Heart right ventricle (tissue), 16 donors: Measurements from ENCODE around the gene ATP2A1. TPM values are rescaled to one million over a fixed set of nuclear protein-coding genes. Genes with fewer than 3 reads are reported as not detected.

Experiments used
- ATAC-seq, 8 donors: fragments of 200-7000 bp; cut with Tn5 transposase; one replicate each; pipeline ENCODE4 v1.9.1; 2020; ENCODE audit warnings: mild to moderate bottlenecking in 8 of 8, moderate library complexity in 8 of 8, moderate number of reproducible peaks in 1 of 8
- DNase-seq, 2 donors: peaks; one replicate each; pipeline ENCODE4 v3.0.0-alpha.2; 2020
- H3K27ac ChIP-seq, 10 donors: fragments of 200-600 bp; sonication (generic) in 2 of 10; one replicate each; pipeline versions ENCODE4 v1.5.0 to v1.8.0; 2020 to 2022; ENCODE audit warnings: mild to moderate bottlenecking in 3 of 10
- H3K27me3 ChIP-seq, 7 donors: fragments of 200-600 bp; one replicate each; pipeline ENCODE4 v1.8.0; 2021 to 2022; ENCODE audit warnings: mild to moderate bottlenecking in 2 of 7
- H3K36me3 ChIP-seq, 9 donors: fragments of 200-600 bp; sonication (generic) in 1 of 9; one replicate each; pipeline versions ENCODE4 v1.5.0 to v1.8.0; 2020 to 2022; ENCODE audit warnings: mild to moderate bottlenecking in 2 of 9
- H3K4me1 ChIP-seq, 9 donors: fragments of 200-600 bp; sonication (generic) in 1 of 9; one replicate each; pipeline versions ENCODE4 v1.5.0 to v1.8.0; 2020 to 2022; ENCODE audit warnings: mild to moderate bottlenecking in 4 of 9
- H3K4me3 ChIP-seq, 10 donors: fragments of 200-600 bp; sonication (generic) in 2 of 10; one replicate each; pipeline versions ENCODE4 v1.5.0 to v1.8.0; 2020 to 2022; ENCODE audit warnings: mild to moderate bottlenecking in 7 of 10, moderate library complexity in 2 of 10
- H3K9me3 ChIP-seq, 11 donors: fragments of 200-600 bp in 10 of 11; sonication (generic) in 2 of 11; one replicate each; pipeline versions ENCODE4 v1.5.0 to v1.8.0; 2013 to 2022; ENCODE audit warnings: mild to moderate bottlenecking in 2 of 11, control low read depth in 1 of 11, moderate library complexity in 1 of 11
- CTCF ChIP-seq, 9 donors: fragments of 200-600 bp; sonication (generic) in 2 of 9; IDR thresholded peaks; one replicate each; pipeline versions ENCODE4 v1.5.0 to v1.8.0; 2021 to 2022; ENCODE audit warnings: antibody characterized with exemption in 9 of 9, mild to moderate bottlenecking in 5 of 9, moderate library complexity in 1 of 9
- WGBS, 2 donors: extraction: QIAGEN DNeasy Blood & Tissue Kit; methylation state at CpG; one replicate each; pipeline ENCODE4 v1.1.7; 2013; ENCODE audit warnings: inconsistent platforms in 1 of 2; 5-methylcytosine and 5-hydroxymethylcytosine counted together
- intact Hi-C, 10 donors: fragments of 100-400 bp; cut with DNase I; formaldehyde crosslinking; loops; one replicate each; pipeline versions ENCODE4 v1.11.1 to v1.14.2; 2022
- long read RNA-seq, 3 donors: library from polyadenylated mRNA; unstranded; transcript quantifications; one replicate each; pipeline ENCODE4 v2.0.0, GENCODE V29; 2020 to 2021
- polyA plus RNA-seq, 2 donors: library from polyadenylated mRNA; stranded (reverse); fragments of 200-250 nt; gene quantifications; one replicate each; pipeline ENCODE4 v1.2.3, GENCODE V29; 2013
- total RNA-seq, 10 donors: library from RNA; stranded (reverse); fragmentation: NEBNext Ultra II Directional in 3 of 10; extraction: Animal tissue kit (Norgen Biotek cat#: 25700) in 3 of 10; gene quantifications; one replicate each; pipeline versions ENCODE4 v1.2.1 to v1.2.4, GENCODE V29; 2021 to 2023
- donor health status: Arrhythmogenic right ventricular cardiomyopathy.
- donor health status: ischemic (EF 13 %, LVEDD 7.1; RV severe dilation, severe dysfunction).
- donor health status: healthy with polysubstance abuse.
- donor health status: DM: no; HTN: yes; CAD: no.
- donor health status: DM: no; HTN: no; CAD: no.
- donor health status: ischemic (EF 25% LVEDD 6.9; RV normal size, moderate dysfunction).
- donor health status: ischemic (EF 25% LVEDD 5.7; RV mildly dilated, moderate dysfunction).
- donor health status: healthy.
- donor health status: DM: yes; HTN: yes; CAD: no.
- donor health status: Ischemic cardiomyopathy.
- donor health status: ischemic (EF 35%, LVEDD 5.7; RV mildly dilated, moderate dysfunction).
- donor health status: nonischemic (EF 11% LVEDD 7.7; RV severe dilation, severe dysfunction).
- donor health status: DM: yes; HTN: yes; CAD: no.
- donor health status: PGD.
- donor health status: ischemic (EF 29% LVEDD 5.4; RV normal size, mild dysfunction).
- donor health status: nonischemic (EF 23%, LVEDD 6.1; RV moderate dilation, normal function).

Gene ATP2A1
- total RNA-seq (1 to 10 TPM in 1 of 10 donors, under 1 TPM in 9; 0.13 to 1.0 (median 0.23) TPM), polyA plus RNA-seq (under 1 TPM; 0.13 to 0.44 TPM)
- long read RNA-seq, donor 1, partial matches to known transcripts = 0 of 1 reads
- long read RNA-seq, donor 1, other reads (novel, unspliced or antisense) = 1 of 1 reads
- long read RNA-seq, donor 2, partial matches to known transcripts = 0 of 1 reads
- long read RNA-seq, donor 2, other reads (novel, unspliced or antisense) = 1 of 1 reads
- long read RNA-seq, donor 3 = 0 reads

GRCh38 chr16:28878083-28878926 is at the start of gene ATP2A1:
Gene ATP2A1 (plus strand): TSS chr16:28878488. CDS start chr16:28878672, 184 bp downstream.
- DNase-seq = no peak
- intact Hi-C loops = loop anchor here in 5 of 10 donors (5.0 to 10.0 kb wide), 3 partner anchors 46 to 66 kb away; partner anchors contain the start of gene RABEP2 (in 2 of the 5)
- Histone ChIP-seq H3K27ac (peak within 1 kb of the TSS in 1 of 10 donors; percentile 65), H3K27me3 (peaks cover 0 to 23% (median 5%) of the 10 kb centered on the region in 7 donors), H3K9me3 (no peaks in the 10 kb centered on the region), H3K4me1 (peaks cover 0 to 16% (median 13%) of the 10 kb centered on the region in 9 donors), H3K36me3 (peaks cover 0 to 27% (median 3%) of the 10 kb centered on the region in 9 donors), H3K4me3 (peak within 1 kb of the TSS; percentile 48 to 99 (median 78))
- WGBS, 2 donors = 75 to 77% methylated on average over 25 of the region's 25 CpGs
- TF ChIP-seq CTCF (IDR thresholded peaks at IDR 0.05) = no peak
- no peak for ATAC-seq

GRCh38 chr16:28829747-28830146 is 48.5 kb upstream of the ATP2A1 start:
- ATAC-seq = no peak
- WGBS, 2 donors = 94 to 95% methylated on average over 13 of the region's 13 CpGs
- intact Hi-C loops = loop anchor here in 1 of 10 donors (10.0 kb wide), 1 partner anchor 105 kb away; the partner anchor contains the start of gene CD19

GRCh38 chr16:28830531-28830930 is 47.8 kb upstream of the ATP2A1 start:
- Histone ChIP-seq H3K27ac (no peak overlapping the region), H3K9me3 (no peaks in the 10 kb centered on the region), H3K4me1 (peaks cover 0 to 12% (median 6%) of the 10 kb centered on the region in 9 donors), H3K27me3 (no peaks in the 10 kb centered on the region), H3K36me3 (peaks cover 26 to 100% (median 90%) of the 10 kb centered on the region in 9 donors), H3K4me3 (no peak overlapping the region)
- no peak for TF ChIP-seq CTCF (IDR thresholded peaks at IDR 0.05)
- DNase-seq (no peak), ATAC-seq (no peak)
- intact Hi-C loops = no loop called here
- 88 to 91% methylated on average over 13 of the region's 13 CpGs for WGBS, 2 donors

More at GRCh38 chr16:28829747-28830146, 48.5 kb upstream of the ATP2A1 start:
- TF ChIP-seq CTCF (IDR thresholded peaks at IDR 0.05) = no peak
- no peaks in the 10 kb centered on the region for H3K9me3 ChIP-seq
- H3K4me3 ChIP-seq = no peak overlapping the region
- no peak for DNase-seq
- no peaks in the 10 kb centered on the region for H3K27me3 ChIP-seq
- H3K27ac ChIP-seq = no peak overlapping the region
- peaks cover 20 to 100% (median 82%) of the 10 kb centered on the region in 9 donors for H3K36me3 ChIP-seq
- peaks cover 6 to 19% (median 14%) of the 10 kb centered on the region in 9 donors for H3K4me1 ChIP-seq

GRCh38 chr16:28834349-28834748 is 43.9 kb upstream of the ATP2A1 start:
- H3K27ac ChIP-seq = no peak overlapping the region
- intact Hi-C loops = no loop called here

More at GRCh38 chr16:28834349-28834748, 43.9 kb upstream of the ATP2A1 start:
- Histone ChIP-seq H3K36me3 (peaks cover 26 to 100% (median 83%) of the 10 kb centered on the region in 9 donors), H3K4me1 (no peaks in the 10 kb centered on the region), H3K4me3 (no peak overlapping the region), H3K9me3 (no peaks in the 10 kb centered on the region), H3K27me3 (no peaks in the 10 kb centered on the region)
- DNase-seq (no peak), ATAC-seq (peak in 2 of 8 donors; percentile 6 to 15)
- whole genome bisulfite sequencing, 2 donors = 94 to 96% methylated on average over 6 to 11 of the region's 14 CpGs
- TF ChIP-seq CTCF (IDR thresholded peaks at IDR 0.05) = no peak
